Parathyroid adenoma (tissue), 2 donors: Measurements from ENCODE around the gene TGFBR2.

Experiments
- H2AFZ ChIP-seq: fragments of 300-600 bp; sonication (generic); one replicate; pipeline ENCODE4 v1.7.0; 2017; ENCODE audit warnings: antibody characterized with exemption, mild to moderate bottlenecking
- H3K27ac ChIP-seq: fragments of 300-600 bp; sonication (generic); one replicate; pipeline ENCODE4 v1.7.0; 2017
- H3K27me3 ChIP-seq: fragments of 300-600 bp; sonication (generic); one replicate; pipeline ENCODE4 v1.7.0; 2017; ENCODE audit warnings: low read length; ENCODE audit not compliant: control insufficient read depth, insufficient read depth
- H3K36me3 ChIP-seq: fragments of 300-600 bp; sonication (generic); one replicate; pipeline ENCODE4 v1.7.0; 2017; ENCODE audit warnings: low read length; ENCODE audit not compliant: control insufficient read depth, insufficient read depth
- H3K4me1 ChIP-seq: fragments of 300-600 bp; sonication (generic); one replicate; pipeline ENCODE4 v1.7.0; 2017; ENCODE audit warnings: control low read depth
- H3K4me2 ChIP-seq: fragments of 300-600 bp; sonication (generic); one replicate; pipeline ENCODE4 v1.7.0; 2017; ENCODE audit warnings: low read length
- H3K4me3 ChIP-seq: fragments of 300-600 bp; sonication (generic); one replicate; pipeline ENCODE4 v1.7.0; 2017; ENCODE audit warnings: low read depth, low read length
- H3K79me2 ChIP-seq: fragments of 300-600 bp; sonication (generic); one replicate; pipeline ENCODE4 v1.7.0; 2017; ENCODE audit warnings: control low read depth
- H3K9ac ChIP-seq: fragments of 300-600 bp; sonication (generic); one replicate; pipeline ENCODE4 v1.7.0; 2017; ENCODE audit warnings: mild to moderate bottlenecking
- H3K9me3 ChIP-seq: fragments of 300-600 bp; sonication (generic); one replicate; pipeline ENCODE4 v1.7.0; 2017; ENCODE audit warnings: low read length; ENCODE audit not compliant: control insufficient read depth
- CTCF ChIP-seq: fragments of 300-600 bp; sonication (generic); IDR thresholded peaks from one replicate; pipeline ENCODE4 v1.7.0; 2017; ENCODE audit warnings: antibody characterized with exemption, mild to moderate bottlenecking
- donor health status: primary hyperparathyroidism.

TGFBR2 gene

DNA sequence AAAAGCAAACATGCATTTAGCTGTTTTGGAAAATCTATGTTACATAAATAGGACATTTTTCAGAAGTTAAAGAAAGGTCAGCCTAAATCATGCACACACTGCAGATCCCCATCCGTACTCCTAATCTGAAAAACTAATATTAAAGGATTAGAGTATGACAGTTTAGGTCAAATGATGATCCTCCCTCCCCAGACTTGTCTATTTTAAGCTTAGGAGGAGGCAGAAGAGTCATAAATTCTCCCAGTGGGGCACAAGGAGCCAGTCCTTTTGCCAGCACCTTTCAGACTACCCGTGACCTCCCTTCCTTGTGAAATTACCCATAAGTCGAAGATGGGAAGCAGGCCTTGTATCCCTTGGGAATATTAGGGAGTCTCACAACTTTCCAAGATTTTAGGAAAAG lies 78.0 kb downstream of the TGFBR2 start:
- H3K27ac ChIP-seq: no peak overlapping the region
- no peaks in the 10 kb centered on the region for H3K27me3 ChIP-seq
- H3K9ac ChIP-seq: no peak overlapping the region
- H3K4me3 ChIP-seq: no peak overlapping the region
- no peaks in the 10 kb centered on the region for H3K9me3 ChIP-seq
- TF ChIP-seq CTCF: no peak
- no peak overlapping the region for H3K4me2 ChIP-seq
- H2AFZ ChIP-seq: no peak overlapping the region
- H3K36me3 ChIP-seq: no peaks in the 10 kb centered on the region
- peaks cover 7% of the 10 kb centered on the region for H3K4me1 ChIP-seq
- H3K79me2 ChIP-seq: no peaks in the 10 kb centered on the region

GRCh38 chr3:30685267-30685667 lies 78.9 kb downstream of the TGFBR2 start:
- Histone ChIP-seq H3K4me2 (no peak overlapping the region), H3K27ac (no peak overlapping the region), H3K36me3 (no peaks in the 10 kb centered on the region), H3K9me3 (no peaks in the 10 kb centered on the region), H3K9ac (no peak overlapping the region), H2AFZ (no peak overlapping the region), H3K79me2 (no peaks in the 10 kb centered on the region), H3K4me1 (peaks cover 8% of the 10 kb centered on the region), H3K4me3 (no peak overlapping the region), H3K27me3 (no peaks in the 10 kb centered on the region)
- TF ChIP-seq CTCF: no peak

GRCh38 chr3:30686176-30686575 lies 79.8 kb downstream of the TGFBR2 start:
- H3K79me2 ChIP-seq: no peaks in the 10 kb centered on the region
- no peak overlapping the region for H3K9ac ChIP-seq
- H3K36me3 ChIP-seq: no peaks in the 10 kb centered on the region
- no peak overlapping the region for H3K27ac ChIP-seq
- no peak overlapping the region for H2AFZ ChIP-seq
- peaks cover 8% of the 10 kb centered on the region for H3K4me1 ChIP-seq
- no peaks in the 10 kb centered on the region for H3K9me3 ChIP-seq
- H3K4me3 ChIP-seq: no peak overlapping the region
- no peak for TF ChIP-seq CTCF
- no peak overlapping the region for H3K4me2 ChIP-seq
- no peaks in the 10 kb centered on the region for H3K27me3 ChIP-seq

- Histone ChIP-seq H3K36me3 (no peaks in the 10 kb centered on the region), H3K4me1 (peaks cover 8% of the 10 kb centered on the region), H3K27ac (no peak overlapping the region)
Measured at GRCh38 chr3:30686799-30687198, 80.4 kb downstream of the TGFBR2 start.

More at GRCh38 chr3:30686799-30687198, 80.4 kb downstream of the TGFBR2 start:
- TF ChIP-seq CTCF: no peak
- no peak overlapping the region for H3K4me3 ChIP-seq
- H3K4me2 ChIP-seq: no peak overlapping the region
- H3K27me3 ChIP-seq: no peaks in the 10 kb centered on the region
- H3K9me3 ChIP-seq: no peaks in the 10 kb centered on the region
- H3K79me2 ChIP-seq: no peaks in the 10 kb centered on the region
- H2AFZ ChIP-seq: no peak overlapping the region
- H3K9ac ChIP-seq: no peak overlapping the region
